Measurements from ENCODE around the gene PRRC2B.
"Not testable (repeated sequence)": the region's sequence is repeated elsewhere in the genome, so short reads cannot be mapped to it uniquely, and the experiment has no call there.

PRRC2B gene

DNA sequence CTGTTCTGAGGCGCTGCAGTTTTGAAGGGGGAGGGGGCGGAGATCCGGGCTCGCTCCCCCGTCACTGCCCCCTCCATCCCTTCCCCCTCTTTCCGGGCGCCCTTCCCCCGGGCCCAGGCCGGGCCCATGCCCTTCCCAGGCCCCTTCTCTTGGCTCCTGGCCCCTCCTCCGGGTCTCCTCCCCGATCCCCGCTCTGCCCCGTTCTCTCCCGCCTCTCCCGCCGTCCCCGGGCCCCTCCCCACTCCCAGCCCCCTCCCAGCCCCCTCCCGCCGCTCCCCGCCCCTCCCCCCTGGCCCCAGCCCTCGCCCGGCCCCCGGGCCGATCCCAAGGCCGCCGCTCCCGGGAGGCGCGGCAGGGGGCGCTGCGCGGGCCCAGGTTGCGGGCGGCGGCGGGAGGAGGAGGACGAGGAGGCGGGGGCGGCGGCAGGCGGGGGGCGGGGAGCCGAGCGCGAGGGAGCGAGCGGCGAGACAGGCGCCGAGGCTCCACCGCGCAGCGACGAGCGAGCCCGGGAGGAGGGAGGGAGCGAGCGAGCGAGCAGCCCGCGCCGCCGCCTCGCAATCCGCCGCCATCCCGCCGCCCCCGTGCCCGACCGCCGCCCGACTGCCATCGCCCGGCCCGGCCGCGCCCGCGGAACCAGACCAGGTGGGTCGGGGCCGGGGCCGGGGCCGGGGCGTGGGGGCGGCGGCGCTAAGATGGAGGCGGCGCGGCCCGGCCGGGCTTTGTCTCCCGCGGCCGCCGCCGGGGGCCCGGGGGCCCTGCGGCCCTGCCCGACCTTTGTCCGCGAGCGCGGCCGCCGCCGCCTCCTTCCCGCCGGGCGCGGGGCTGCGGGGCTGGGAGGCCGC, at the start of gene PRRC2B:
Gene PRRC2B (plus strand): TSS at position 465 of the 842 bp plus-strand sequence. CDS start 36,059 bp downstream, outside the sequence.
- DNase-seq = peak; percentile 89

DNA sequence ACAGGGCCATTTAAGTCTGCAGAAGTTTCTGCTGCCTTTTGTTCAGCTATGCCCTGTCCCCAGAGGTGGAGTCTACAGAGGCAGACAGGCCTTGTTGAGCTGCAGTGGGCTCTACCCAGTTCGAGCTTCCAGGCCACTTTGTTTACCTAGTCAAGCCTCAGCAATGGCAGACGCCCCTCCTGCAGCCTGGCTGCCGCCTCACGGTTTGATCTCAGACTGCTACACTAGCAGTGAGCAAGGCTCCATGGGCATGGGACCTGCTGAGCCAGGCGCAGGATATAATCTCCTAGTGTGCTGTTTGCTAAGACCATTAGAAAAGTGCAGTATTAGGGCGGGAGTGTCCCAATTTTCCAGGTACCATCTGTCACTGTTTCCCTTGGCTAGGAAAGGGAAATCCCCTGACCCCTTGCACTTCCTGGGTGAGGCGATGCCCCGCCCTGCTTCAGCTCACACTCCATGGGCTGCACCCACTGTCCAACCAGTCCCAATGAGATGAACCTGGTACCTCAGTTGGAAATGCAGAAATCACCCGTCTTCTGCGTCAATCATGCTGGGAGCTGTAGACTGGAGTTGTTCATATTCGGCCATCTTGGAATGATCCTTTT, 48.9 kb upstream of the PRRC2B start:
- not testable (repeated sequence) for DNase-seq

DNA sequence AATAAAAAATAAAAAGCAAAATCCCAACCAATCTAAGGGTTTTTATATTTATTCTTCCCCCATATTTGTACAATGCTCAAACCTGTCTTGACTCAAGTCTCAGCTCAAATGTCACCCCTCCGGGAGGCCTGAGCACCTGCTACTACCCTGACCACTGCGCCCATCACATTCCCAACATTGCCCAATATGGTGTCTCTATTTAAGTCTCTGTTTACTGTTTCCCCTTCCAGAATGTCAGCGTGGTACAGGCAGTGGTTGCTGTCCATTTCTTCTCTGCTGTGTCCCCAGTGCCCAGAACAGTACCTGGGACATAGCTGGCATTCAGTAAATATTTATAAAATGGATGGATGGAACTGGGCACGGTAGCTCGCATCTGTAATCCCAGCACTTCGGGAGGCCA, 47.3 kb upstream of the PRRC2B start:
- no peak for DNase-seq

DNA sequence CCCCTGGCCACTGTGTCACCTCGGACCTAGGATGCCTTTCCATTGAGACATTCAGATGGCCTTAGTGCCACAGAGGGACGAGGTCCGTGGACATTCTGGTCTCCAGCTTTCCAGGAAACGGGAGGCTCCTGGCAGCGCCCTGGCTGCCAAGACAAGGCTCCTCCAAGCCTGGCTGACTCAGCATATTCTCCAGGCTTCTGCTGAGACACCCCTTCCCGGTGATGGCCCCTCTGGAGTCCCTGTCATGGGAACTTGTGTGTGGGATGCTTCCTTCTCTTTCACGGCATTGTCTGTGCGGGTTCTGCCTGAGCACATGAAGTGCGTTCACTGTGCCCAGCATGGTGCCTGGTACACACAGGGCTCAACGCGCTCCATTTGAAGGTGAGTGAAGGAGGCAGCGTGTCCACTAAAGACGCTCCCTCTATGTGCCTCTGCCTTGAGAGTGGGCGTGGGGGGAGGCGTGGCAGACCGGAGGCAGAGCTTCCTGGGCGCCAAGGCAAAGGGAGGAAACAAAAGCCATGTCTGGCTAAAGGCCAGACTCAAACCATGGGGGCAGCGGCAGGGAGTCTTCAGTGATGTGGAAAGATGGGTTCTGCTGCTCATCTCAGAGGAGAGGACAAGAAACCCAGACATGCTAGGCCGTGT, 46.4 kb upstream of the PRRC2B start:
- DNase-seq = no peak

DNA sequence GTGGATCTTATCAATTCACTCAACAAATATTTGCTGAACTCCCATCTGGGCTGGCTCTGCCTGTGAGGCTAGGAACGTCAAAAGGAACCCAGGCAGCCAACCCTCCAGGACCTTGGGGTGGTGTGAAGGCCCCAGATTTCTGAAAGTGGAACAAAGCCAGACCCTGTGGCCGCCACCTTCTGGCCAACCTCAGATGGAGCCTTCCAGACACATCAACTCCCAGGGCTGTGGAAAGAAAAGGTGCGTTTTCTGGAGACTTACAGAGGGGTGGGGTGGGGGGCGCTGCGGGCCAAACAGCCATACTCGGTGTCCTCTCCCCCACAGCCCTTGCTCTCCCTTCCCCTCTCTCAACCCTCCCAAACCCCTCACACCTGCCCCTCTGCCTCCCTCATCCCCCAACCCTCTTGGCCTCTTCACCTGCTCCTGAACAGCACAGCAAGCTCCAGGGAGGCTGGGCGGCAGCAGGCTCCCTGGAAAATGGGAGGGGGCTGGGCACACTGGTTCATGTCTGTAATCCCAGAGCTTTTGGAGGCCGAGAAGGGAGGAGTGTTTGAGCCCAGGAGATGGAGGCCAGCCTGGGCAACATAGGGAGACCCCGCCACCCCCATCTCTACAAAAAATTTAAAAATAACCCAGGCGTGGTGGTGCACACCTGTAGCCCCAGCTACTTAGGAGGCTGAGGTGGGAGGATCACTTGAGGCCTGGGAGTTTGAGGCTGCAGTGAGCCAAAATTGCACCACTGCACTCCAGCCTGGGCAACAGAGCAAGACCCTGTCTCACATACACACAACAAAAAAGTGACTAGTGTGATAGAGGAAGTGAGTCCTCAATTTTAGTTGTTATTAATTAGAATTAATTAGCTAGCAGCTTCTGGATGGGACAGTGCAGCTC, 45.0 kb upstream of the PRRC2B start:
- no peak for DNase-seq

DNA sequence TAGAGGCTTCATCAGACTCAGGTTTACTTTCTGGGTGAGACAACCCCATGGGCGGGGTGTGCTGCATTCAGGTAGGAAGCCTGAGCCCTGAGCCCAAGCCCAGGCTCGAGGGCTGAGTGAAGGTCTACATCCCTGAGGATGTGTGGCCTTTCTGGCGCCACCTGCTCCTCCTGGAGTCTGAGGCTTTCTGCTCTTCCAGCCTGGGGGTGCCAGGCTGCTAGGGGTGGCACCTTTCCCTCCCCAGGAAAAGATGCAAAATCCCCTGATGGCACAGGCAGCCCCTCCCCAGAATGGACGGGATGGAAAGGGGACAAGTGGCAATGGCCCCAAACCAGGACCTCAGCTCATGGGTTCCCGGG, 44.4 kb upstream of the PRRC2B start:
- DNase-seq = no peak

DNA sequence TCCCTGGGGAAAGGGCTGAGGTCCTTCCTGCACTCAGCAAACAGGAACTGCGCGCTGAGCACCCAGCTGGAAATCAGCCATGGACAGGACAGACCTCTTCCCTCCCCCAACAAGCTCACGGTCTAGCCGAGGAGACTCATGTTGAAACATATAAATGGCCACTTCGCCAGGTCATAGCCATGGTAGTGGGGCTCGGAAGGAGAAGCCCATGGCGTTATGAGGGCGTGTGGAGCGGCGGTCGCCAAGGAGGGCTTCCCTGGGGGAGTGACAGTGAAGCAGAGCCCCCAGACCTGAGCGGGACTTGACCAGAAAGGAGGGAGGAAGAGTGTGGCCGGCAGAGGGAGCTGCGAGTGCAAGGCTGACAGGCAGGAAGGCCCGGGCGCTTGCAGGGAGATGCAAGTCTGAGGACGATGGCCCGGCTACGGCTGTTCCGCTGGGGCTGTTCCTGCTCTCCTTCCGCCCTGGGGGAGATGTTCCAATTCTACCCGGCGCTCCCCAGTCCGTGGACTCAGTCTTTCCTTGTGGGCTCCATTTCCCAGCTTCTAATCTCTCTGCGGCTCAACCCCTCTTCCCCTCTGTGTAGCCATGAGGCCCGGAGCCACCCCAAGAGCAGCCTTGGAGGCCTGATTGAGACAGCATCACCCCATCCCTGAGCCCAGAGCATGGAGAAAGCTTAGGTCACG, 43.9 kb upstream of the PRRC2B start:
- peak; percentile 92 for DNase-seq

DNA sequence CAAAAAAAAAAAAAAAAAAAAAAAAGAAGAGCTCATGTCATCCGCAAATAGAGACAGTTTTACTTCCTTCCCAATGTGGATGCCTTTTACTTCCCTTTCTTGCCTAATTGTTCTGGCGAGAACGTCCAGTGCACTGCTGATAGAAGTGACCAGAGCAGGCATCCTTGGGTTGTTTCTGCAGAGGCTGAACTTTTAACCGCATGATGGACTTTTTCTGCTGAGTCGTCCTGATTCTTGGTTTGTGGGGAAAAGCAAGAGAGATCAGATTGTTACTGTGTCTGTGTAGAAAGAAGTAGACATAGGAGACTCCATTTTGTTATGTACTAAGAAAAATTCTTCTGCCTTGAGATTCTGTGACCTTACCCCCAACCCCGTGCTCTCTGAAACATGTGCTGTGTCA, 37.4 kb upstream of the PRRC2B start:
- not testable (repeated sequence) for DNase-seq

DNA sequence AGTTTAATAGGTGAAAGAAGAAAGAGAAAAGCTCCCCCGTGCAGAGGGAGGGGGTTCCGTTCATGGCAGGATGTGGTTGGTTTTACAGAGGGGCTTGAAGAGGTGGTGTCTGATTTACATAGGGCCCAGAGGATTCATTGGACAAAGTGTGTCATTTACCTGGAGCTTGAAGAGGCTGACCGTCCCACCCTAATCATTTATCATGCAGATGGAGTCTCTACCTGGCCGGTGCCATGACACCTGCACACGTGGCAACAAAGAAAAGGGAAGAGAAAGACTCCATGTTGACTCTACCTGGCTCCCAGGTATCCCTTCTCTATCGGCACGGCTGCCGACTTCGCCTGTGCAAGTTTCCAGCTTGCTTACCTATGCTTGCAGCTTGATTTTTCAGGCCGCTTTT, 35.3 kb upstream of the PRRC2B start:
- no peak for DNase-seq

DNA sequence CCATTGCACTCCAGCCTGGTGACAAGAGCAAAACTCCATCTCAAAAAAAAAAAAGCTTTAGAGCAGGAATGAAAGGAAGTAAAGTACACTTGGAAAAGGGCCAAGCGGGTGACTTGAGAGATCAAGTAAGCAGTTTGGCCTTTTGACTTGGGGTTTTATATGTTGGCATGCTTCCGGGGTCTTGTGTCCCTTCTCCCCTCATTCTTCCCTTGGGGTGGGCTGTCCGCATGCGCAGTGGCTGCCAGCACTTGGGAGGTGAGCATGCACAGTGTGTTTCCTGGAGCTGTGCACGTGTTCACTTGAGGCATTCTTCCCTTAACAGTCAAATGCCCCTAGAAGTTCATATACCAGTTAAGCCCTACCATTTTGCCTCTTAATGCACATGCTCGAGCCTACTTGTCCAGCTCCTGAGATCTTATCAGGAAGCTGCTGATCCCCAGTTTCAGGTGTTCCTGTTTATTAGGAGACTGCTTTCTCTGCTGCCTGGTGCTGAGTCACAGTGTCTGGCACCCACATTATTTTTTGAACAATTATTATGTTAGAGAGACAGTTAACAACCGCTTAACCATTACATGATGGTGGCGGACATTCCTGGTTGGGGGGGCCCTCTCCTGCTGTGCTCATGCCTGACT, 32.6 kb upstream of the PRRC2B start:
- peak; percentile 46 for DNase-seq

DNA sequence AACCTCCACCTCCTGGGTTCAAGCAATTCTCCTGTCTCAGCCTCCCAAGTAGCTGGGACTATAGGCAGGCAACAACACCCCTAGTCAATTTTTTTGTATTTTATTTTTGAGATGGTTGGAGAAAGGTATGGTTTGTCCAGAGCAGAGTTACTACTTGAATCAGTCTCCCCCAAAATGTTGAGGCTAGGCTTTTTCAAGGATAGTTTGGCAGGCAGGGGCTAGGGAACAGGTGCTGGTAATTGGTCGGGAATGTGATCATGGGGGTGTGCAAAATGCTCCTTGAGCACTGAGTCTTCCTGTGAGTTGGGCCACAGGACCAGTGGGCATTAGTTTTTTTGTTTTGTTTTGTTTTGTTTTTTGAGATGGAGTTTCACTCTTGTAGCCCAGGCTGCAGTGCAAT, 28.3 kb upstream of the PRRC2B start:
- DNase-seq = no peak

DNA sequence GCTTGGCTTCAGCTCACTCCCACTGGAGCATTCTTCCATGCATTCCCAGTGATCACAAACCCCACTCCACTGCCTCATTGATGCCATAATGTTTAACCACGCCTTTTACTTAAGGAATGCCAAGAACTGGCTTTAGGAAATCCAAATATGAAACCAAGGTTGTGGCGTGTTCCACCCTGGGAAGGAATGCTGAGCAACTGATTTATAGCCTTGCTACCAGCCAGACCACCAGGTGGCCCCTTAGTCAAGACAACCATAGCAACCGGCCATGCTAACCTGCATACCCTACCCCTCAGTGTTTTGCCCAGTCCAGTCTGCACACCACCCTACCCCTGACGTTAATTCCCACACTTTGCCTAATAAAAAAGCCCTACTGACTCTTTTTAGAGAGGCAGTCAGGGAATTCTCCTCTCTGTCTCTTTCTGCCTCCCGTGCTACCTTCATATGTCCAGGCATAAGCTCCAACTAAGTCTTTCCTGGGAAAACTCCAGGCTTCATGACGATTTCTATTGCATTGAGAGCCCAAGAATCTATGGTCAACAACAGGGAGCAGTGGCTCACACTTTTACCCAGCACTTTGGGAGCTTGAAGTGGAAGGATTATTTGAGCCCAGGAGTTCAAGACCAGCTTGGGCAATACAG, 27.0 kb upstream of the PRRC2B start:
- no peak for DNase-seq

DNA sequence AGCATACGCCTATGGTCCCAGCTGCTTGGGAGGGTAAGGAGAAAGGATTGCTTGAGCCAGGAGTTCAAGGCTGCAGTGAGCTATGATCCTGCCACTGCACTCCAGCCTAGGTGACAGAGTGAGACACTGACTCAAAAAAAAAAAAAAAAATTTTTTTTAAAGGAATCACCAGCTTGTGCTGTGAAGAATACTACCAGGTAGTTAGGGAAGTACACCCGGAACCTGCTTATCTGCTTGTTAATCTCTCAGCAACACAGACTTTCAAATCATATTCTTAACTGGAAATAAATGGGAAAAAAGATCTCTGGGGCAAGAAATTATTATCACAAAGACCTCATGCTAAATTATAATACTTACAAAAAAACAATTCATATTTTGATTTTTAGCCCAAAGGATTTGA, 26.4 kb upstream of the PRRC2B start:
- DNase-seq = no peak

DNA sequence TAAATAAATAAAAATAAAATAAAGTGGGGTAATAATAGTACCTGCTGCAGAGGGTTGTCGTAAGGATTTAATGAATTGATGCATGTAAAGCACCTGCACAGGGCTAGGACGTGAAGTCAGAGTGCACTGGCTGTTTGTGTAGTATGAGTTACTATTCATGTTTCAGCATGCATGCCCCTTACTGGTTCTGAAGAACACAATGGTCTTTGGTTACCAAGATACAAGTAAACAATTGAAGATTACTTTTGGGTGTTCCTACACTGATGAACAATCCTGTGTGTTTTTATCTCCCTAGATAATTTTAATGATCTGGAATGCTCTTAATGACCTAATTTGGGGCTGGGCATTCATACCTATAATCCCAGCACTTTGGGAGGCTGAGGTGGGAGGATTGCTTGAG, 23.2 kb upstream of the PRRC2B start:
- no peak for DNase-seq

DNA sequence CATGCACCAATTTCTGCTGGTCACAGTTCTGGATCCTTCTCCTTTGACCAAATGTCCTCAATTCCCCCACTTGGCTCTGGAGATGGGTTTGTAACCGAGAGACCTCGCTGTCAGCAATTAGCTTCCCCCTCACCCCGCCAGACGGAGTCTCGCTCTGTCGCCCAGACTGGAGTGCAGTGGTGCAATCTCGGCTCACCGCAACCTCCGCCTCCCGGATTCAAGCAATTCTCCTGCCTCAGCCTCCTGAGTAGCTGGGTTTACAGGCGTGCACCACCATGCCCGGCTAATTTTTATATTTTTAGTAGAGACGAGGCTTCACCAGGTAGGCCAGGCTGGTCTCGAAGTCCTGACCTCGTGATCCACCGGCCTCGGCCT, 21.3 kb upstream of the PRRC2B start:
- DNase-seq = not testable (repeated sequence)

DNA sequence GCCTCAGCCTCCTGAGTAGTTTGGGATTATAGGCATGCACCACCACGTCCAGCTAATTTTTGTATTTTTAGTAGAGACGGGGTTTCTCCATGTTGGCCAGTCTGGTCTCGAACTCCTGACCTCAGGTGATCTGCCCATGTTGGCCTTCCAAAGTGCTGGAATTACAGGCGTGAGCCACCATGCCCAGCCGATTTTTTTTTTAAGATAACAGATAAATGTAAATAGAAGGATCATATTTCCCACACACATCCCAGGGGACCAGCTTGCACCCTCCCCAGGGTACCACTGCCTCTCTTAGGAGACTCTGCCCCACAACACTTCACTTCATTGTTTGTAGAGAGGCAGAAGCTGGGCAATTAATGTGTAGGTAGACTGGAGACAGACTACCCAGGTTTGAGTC, 19.2 kb upstream of the PRRC2B start:
- DNase-seq = not testable (repeated sequence)

DNA sequence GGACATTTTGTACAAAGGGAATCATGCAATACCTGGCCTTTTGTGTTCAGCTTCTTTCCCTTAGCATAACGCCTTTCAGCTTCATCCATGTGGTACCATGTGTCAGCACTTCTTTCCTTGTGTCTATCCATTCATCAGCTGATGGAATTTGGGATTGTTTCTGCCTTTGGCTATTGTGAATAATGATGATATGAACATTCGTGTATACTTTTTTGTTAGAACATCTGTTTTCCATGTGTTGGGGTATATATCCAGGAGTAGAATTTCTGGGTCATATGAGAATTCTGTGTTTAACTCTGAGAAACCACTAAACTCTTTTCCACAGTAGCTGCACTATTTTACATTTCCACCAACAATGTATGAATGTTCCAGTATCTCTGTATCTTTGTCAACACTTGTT, 14.8 kb upstream of the PRRC2B start:
- no peak for DNase-seq

DNA sequence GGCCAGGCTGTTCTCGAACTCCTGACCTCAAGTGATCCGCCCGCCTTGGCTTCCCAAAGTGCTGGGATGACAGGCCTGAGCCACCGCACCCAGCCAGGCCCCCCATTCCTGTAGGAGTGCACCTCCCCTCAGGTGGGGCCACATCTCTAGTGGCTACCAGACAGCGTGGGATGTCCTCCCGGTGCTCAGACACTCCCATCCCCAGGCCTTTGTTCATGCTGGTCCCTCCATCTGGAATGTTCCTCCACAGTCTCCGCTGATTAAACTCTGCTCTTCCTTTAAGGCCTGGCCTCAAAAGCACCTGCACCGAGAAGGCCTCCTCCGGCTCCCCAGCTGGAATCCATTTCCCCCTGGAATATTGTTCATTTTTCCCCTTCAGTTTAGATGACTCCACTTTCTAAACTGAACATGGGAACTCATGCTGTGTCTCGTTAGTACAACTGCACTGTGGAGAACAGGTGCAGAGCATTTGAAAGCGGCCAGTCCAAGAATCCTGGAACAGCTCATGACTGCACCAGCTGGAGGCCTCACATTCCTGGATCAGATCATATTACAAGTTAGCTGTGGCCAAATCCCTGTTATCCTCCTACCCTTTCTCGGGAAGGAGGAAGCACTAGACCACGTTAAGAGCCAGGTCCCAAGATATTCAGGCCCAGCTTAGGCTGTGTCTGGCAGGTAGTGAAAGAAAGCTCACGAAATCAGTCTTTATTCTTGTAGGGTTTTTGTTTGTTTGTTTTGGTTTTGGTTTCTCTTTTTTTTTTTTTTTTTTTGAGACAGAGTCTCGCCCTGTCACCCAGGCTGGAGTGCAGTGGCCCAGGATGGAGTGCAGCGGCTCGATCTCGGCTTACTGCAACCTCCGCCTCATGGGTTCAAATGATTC, 10.8 kb upstream of the PRRC2B start:
- DNase-seq = no peak

DNA sequence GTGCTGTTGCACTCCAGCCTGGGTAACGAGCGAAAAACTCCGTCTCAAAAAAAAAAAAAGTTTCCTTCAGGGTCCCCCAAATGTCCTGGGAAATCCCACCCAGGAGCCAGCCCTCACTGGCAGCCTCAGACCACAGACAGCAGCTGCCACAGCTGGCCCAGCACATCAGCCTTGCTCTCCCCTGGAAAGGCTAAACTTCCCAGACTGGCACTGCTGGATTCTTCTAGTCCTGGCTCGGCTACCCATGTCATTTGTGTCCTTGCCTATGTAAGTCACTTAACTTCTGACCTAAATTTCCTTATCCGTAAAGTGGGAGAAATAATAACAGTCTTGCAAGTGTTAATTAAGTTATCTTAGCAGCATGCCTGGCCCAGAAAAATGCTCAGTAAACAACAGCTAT, 8.6 kb upstream of the PRRC2B start:
- no peak for DNase-seq

DNA sequence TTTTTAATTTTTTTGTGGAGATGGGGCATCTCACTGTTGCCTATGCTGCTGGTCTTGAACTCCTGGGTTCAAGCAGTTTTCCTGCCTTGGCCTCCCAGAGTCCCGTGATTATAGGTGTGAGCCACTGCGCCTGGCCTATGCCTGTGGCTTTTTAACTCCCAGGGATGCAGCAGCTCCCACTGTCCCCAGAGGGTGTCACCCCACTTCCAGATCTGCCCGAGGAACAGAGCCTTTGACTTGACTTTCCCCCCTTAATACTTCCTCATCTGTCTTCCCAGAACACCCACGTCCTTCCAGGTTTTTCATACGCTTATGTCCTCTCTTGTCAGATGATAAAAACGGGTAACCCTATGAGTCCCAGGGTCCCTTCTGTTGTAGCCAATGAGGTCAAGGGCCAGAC, 7.6 kb upstream of the PRRC2B start:
- no peak for DNase-seq

DNA sequence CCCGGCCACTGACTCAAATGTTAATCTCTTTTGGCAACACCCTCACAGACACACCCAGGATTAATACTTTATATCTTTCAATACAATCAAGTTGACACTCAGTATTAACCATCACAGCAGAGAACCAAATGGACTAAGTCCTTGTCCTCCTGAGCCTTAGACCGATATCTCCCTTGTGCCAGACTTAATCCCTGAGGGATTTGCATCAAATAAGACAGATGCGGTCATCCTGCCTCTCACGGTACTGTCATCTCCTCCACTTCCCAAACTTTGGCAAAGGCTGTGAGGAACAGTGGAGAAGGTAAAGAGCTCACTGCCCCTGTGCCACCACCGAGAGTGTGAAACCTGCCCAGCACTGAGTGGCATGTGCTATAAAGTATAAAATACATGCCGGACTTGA, 6.5 kb upstream of the PRRC2B start:
- DNase-seq = no peak
